HepG2 (cell line): Measurements from ENCODE around the gene SNHG17. TPM values are rescaled to one million over a fixed set of nuclear protein-coding genes. Genes with fewer than 3 reads are reported as not detected.

Experiments used
- ATAC-seq: fragments of 200-7000 bp; cut with Tn5 transposase; 3 replicates; pipeline ENCODE4 v1.9.1; 2020; ENCODE audit warnings: mild to moderate bottlenecking, moderate library complexity
- BruUV-seq: library from RNA; stranded (reverse); fragments of 400-500 nt; replicated peaks from 2 replicates; lab custom pipeline; 2021; lab: Mats Ljungman, UMichigan
- CTCF ChIA-PET: fragments of 300-600 bp; formaldehyde crosslinking; extraction: SDS; loops from one replicate; lab custom pipeline; 2021; ENCODE audit warnings: low total read pairs, inconsistent platforms, low intra/inter-chr PET ratio; lab: Yijun Ruan, JAX
- POLR2A ChIA-PET: fragments of 350-600 bp; sonication (Branson Sonifier 250); formaldehyde crosslinking; loops from one replicate; lab custom pipeline; 2020; ENCODE audit warnings: antibody characterized with exemption, inconsistent platforms; lab: Yijun Ruan, JAX
- DNase-seq: peaks from one replicate; pipeline ENCODE4 v3.0.0-alpha.2; 2015; ENCODE audit warnings: low spot score
- FAIRE-seq: peaks from 3 replicates; lab custom pipeline; 2011; peaks lifted over from hg19 to GRCh38; lab: Jason Lieb, UNC
- H2AFZ ChIP-seq: one replicate; pipeline ENCODE4 v1.6.1; 2011; ENCODE audit warnings: low read length, inconsistent platforms
- H3K27ac ChIP-seq: fragments of 300-600 bp; 3 replicates; pipeline ENCODE4 v1.8.0; 2011; ENCODE audit warnings: mixed run types, mild to moderate bottlenecking, mixed read lengths, low read length, inconsistent platforms; ENCODE audit not compliant: insufficient read depth; ENCODE audit errors: extremely low read length
- H3K27me3 ChIP-seq, 2 experiments: fragments of 200-600 bp in 1 of 2; 2 replicates in 1 of 2; 3 replicates in 1 of 2; pipeline versions ENCODE4 v1.6.0 to v1.8.0; 2011; ENCODE audit warnings: low read length in 2 of 2, mild to moderate bottlenecking in 2 of 2, moderate library complexity in 2 of 2, inconsistent platforms in 1 of 2; ENCODE audit not compliant: insufficient read depth in 2 of 2, control insufficient read depth in 1 of 2
- H3K36me3 ChIP-seq, 2 experiments: fragments of 200-600 bp in 1 of 2; replicated peaks in 1 of 2; 2 replicates in 1 of 2; 3 replicates in 1 of 2; pipeline versions ENCODE4 v1.5.1 to v1.8.0; 2011; ENCODE audit warnings: low read length in 2 of 2, inconsistent platforms in 1 of 2; ENCODE audit not compliant: insufficient read depth in 2 of 2, control insufficient read depth in 1 of 2
- H3K4me1 ChIP-seq: 2 replicates; pipeline ENCODE4 v1.5.1; 2012; ENCODE audit warnings: low read length, inconsistent platforms; ENCODE audit not compliant: insufficient read depth
- H3K4me2 ChIP-seq: 2 replicates; pipeline ENCODE4 v1.6.0; 2011; ENCODE audit warnings: low read depth, low read length, inconsistent platforms
- H3K4me3 ChIP-seq, 3 experiments: fragments of 200-600 bp in 1 of 3; sonication (generic), shearing (Covaris generic) in 1 of 3; replicated peaks in 1 of 3; 2 replicates each; pipeline ENCODE4 v1.5.1; 2011 to 2016; ENCODE audit warnings: low read length in 3 of 3, inconsistent platforms in 2 of 3, low read depth in 2 of 3, mild to moderate bottlenecking in 2 of 3, control low read depth in 1 of 3, mixed read lengths in 1 of 3; ENCODE audit not compliant: insufficient read depth in 1 of 3
- H3K79me2 ChIP-seq: one replicate; pipeline ENCODE4 v1.6.1; 2011; ENCODE audit warnings: low read length, inconsistent platforms; ENCODE audit not compliant: insufficient read depth
- H3K9ac ChIP-seq: 2 replicates; pipeline ENCODE4 v1.6.0; 2011; ENCODE audit warnings: mild to moderate bottlenecking, low read depth, low read length, inconsistent platforms; ENCODE audit not compliant: insufficient read depth
- H3K9me3 ChIP-seq: 2 replicates; pipeline ENCODE4 v1.5.1; 2012; ENCODE audit warnings: mild to moderate bottlenecking, low read length
- H4K20me1 ChIP-seq: 2 replicates; pipeline ENCODE4 v1.6.0; 2011; ENCODE audit warnings: inconsistent platforms, mild to moderate bottlenecking, low read length, moderate library complexity; ENCODE audit not compliant: insufficient read depth
- FOXK1 ChIP-seq: sonication (generic); formaldehyde crosslinking; IDR thresholded peaks from 2 replicates; pipeline ENCODE4 v1.4.0; 2020; ENCODE audit warnings: low read depth, missing genetic modification reagents, borderline replicate concordance
- GMEB2 ChIP-seq: IDR thresholded peaks from 2 replicates; pipeline ENCODE4 v1.6.1; 2016; ENCODE audit warnings: missing biosample characterization, missing genetic modification reagents, low read depth
- GTF2F1 ChIP-seq: fragments of 150-350 bp; IDR thresholded peaks from 2 replicates; pipeline ENCODE4 v1.6.1; 2014; ENCODE audit warnings: low read length
- SNAPC4 ChIP-seq: sonication (generic); formaldehyde crosslinking; IDR thresholded peaks from 2 replicates; pipeline ENCODE4 v1.4.0; 2020; ENCODE audit warnings: mild to moderate bottlenecking, missing genetic modification reagents
- ZFP82 ChIP-seq: sonication (generic); formaldehyde crosslinking; IDR thresholded peaks from 2 replicates; pipeline ENCODE4 v1.5.1; 2020; ENCODE audit warnings: mild to moderate bottlenecking, missing genetic modification reagents, borderline replicate concordance
- ZFP90 ChIP-seq: sonication (generic); formaldehyde crosslinking; IDR thresholded peaks from 2 replicates; pipeline ENCODE4 v1.8.0; 2022; ENCODE audit warnings: missing genetic modification reagents, mild to moderate bottlenecking, inconsistent platforms, borderline replicate concordance
- ZNF432 ChIP-seq: sonication (generic); formaldehyde crosslinking; IDR thresholded peaks from 2 replicates; pipeline ENCODE4 v1.5.0; 2020; ENCODE audit warnings: missing genetic modification reagents, mild to moderate bottlenecking, borderline replicate concordance
- ZNF563 ChIP-seq: sonication (generic); formaldehyde crosslinking; IDR thresholded peaks from 2 replicates; pipeline ENCODE4 v1.8.0; 2022; ENCODE audit warnings: mild to moderate bottlenecking, moderate library complexity, missing genetic modification reagents
- ZNF776 ChIP-seq: sonication (generic); formaldehyde crosslinking; IDR thresholded peaks from 2 replicates; pipeline ENCODE4 v1.4.0; 2020; ENCODE audit warnings: mild to moderate bottlenecking, missing genetic modification reagents
- WGBS: methylation state at CpG from one replicate; pipeline ENCODE4 v1.1.6; 2017; ENCODE audit warnings: low lambda C conversion rate; 5-methylcytosine and 5-hydroxymethylcytosine counted together
- in situ Hi-C: cut with HindIII; loops from 2 replicates; pipeline ENCODE4 v1.10.0; 2017; ENCODE audit warnings: low pct_unique_long_range_greater_than_20kb; ENCODE audit not compliant: extremely low pct_ligation_motif_present
- intact Hi-C: fragments of 100-400 bp; cut with micrococcal nuclease; formaldehyde crosslinking; loops from one replicate; pipeline ENCODE4 v1.10.0; 2022; ENCODE audit not compliant: unreplicated experiment
- polyA plus RNA-seq, 8 experiments: library from polyadenylated mRNA; depleted of rRNA in 3 of 8; stranded (reverse) in 7 of 8; unstranded in 1 of 8; fragments of >200 nt; fragmentation: Illumina TruSeq in 4 of 8; extraction: Trizol in 4 of 8; gene quantifications; 2 replicates each; pipeline versions ENCODE4 v1.2.1 to v1.2.3, GENCODE V29; 2011 to 2016; ENCODE audit warnings: low read depth in 4 of 8, missing spikeins in 1 of 8, mixed read lengths in 1 of 8; ENCODE audit not compliant: insufficient read depth in 1 of 8
- total RNA-seq, 5 experiments: library from RNA; depleted of rRNA; stranded (reverse); fragments of >200 nt; fragmentation: Illumina TruSeq; extraction: Trizol; gene quantifications; 2 replicates each; pipeline ENCODE4 v1.2.3, GENCODE V29; 2016; ENCODE audit warnings: low read depth in 1 of 5
- TF ChIP-seq, protein P1 (sequence below): IDR thresholded peaks from 2 replicates; pipeline ENCODE4 v1.4.0; 2020; ENCODE audit warnings: mild to moderate bottlenecking, missing genetic modification reagents

Gene SNHG17
- total and polyA plus RNA-seq, 2 of the 13 experiments (the other 11 are each of a cell fraction or from before 2014, with no cell fraction given), result 26.2 to 41.2 TPM

DNA sequence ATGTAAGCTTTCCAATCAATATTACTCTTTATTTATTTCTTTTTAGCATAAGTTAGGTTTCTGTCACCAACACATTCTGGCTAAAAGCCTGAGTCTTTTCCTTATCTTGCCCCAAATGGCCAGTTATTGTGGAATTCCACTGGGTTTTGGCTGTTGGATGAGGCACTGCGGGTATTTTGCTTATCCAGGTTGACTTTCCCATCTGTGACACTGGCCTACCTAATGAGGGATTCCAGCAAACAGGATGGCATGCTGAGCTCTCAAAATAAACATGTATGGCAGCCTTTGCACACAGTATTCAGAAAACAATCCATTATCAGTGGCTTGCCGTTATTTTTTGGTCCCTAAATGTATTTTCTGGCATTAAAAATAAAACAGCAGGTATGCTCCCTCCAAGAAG is 31.0 kb upstream of the SNHG17 start:
- Histone ChIP-seq H3K4me3 (no peak overlapping the region), H3K9me3 (no peaks in the 10 kb centered on the region), H3K4me1 (peaks cover 2% of the 10 kb centered on the region), H2AFZ (no peak overlapping the region), H3K27me3 (no peaks in the 10 kb centered on the region), H3K27ac (no peak overlapping the region), H3K36me3 (no peaks in the 10 kb centered on the region), H3K9ac (no peak overlapping the region), H3K79me2 (no peaks in the 10 kb centered on the region), H3K4me2 (no peak overlapping the region), H4K20me1 (no peaks in the 10 kb centered on the region)
- CTCF ChIA-PET, result no interaction called here
- TF ChIP-seq ZFP82, result no peak
- TF ChIP-seq FOXK1 (CRISPR knock-in tag), result no peak
- TF ChIP-seq, protein P1, sequence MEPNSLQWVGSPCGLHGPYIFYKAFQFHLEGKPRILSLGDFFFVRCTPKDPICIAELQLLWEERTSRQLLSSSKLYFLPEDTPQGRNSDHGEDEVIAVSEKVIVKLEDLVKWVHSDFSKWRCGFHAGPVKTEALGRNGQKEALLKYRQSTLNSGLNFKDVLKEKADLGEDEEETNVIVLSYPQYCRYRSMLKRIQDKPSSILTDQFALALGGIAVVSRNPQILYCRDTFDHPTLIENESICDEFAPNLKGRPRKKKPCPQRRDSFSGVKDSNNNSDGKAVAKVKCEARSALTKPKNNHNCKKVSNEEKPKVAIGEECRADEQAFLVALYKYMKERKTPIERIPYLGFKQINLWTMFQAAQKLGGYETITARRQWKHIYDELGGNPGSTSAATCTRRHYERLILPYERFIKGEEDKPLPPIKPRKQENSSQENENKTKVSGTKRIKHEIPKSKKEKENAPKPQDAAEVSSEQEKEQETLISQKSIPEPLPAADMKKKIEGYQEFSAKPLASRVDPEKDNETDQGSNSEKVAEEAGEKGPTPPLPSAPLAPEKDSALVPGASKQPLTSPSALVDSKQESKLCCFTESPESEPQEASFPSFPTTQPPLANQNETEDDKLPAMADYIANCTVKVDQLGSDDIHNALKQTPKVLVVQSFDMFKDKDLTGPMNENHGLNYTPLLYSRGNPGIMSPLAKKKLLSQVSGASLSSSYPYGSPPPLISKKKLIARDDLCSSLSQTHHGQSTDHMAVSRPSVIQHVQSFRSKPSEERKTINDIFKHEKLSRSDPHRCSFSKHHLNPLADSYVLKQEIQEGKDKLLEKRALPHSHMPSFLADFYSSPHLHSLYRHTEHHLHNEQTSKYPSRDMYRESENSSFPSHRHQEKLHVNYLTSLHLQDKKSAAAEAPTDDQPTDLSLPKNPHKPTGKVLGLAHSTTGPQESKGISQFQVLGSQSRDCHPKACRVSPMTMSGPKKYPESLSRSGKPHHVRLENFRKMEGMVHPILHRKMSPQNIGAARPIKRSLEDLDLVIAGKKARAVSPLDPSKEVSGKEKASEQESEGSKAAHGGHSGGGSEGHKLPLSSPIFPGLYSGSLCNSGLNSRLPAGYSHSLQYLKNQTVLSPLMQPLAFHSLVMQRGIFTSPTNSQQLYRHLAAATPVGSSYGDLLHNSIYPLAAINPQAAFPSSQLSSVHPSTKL, result no peak
- TF ChIP-seq ZNF563 (CRISPR knock-in tag), result no peak
- no peak for TF ChIP-seq SNAPC4 (CRISPR knock-in tag)
- no peak for TF ChIP-seq ZNF432 (CRISPR knock-in tag)
- no peak for TF ChIP-seq ZNF776
- TF ChIP-seq ZFP90 (CRISPR knock-in tag), result no peak
- TF ChIP-seq GMEB2 (CRISPR knock-in tag), result no peak
- TF ChIP-seq GTF2F1, result no peak
- POLR2A ChIA-PET, result no interaction called here
- BruUV-seq, result no TSS peak
- in situ Hi-C loops, result no loop called here
- ATAC-seq (no peak), FAIRE-seq (no peak), DNase-seq (no peak)
- intact Hi-C loops, result no loop called here
- WGBS, result 14% methylated on average over 2 of the region's 2 CpGs
